ENCODE results near the gene LRRC53.

Gene LRRC53

DNA sequence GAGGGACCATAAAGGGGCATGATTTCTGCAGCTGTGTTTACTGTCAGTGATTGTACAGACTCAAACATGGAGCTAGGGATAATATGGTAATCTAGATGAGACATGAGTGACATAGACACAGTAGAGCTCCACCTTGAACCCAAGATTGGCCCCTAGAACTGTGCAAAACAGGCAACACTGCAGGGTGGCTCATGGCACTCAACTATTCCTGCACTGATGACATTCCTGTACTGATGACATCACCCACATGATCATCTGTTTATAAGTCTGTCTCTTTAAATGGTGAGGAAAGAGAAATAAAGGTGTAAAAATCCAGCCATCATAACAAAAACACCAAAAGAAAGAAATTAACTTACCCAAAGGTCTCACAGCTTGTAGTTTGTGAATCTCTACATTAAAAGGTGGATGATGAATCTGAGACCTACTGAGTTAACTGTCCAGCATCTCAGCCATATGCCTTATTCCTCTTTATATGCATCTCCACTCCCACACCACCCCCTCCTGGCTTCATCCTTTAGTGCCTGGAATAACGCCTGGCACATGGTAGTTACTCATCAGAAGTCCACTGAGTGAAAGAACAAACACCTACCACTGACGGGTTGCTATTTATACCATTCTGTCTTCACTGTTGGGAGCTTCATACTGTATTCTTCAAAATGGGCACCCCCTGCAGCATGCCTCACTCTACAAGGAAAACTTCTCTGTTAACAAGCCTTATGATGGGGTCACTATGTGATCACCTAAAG, at the start of gene LRRC53:
Gene LRRC53 (minus strand): TSS at position 442 of the 746 bp plus-strand sequence. CDS start 29,262 bp downstream, outside the sequence.
- no peak for DNase-seq

DNA sequence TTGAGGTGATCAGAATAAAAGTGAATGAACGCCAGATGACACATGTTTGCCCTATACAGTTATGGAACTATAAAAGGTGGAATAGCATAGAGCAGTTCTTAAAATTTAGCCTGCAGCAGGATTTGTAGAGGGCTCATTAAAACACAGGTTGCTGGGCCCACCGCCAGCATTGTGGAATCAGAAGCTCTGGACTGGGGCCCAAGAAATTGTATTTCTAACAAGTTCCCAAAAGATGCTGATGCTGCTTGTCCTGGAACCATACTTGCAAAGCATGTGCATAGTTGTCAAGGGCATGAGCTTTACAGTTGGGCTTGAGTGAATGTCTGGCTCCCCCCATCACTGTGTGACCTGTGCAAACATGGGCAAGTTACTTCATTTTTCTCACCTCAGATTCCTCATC, 37.5 kb upstream of the LRRC53 start:
- DNase-seq: no peak

GRCh38 chr1:74548961-74549750, 36.7 kb upstream of the LRRC53 start:
- DNase-seq: no peak

- DNase-seq: no peak
Measured at GRCh38 chr1:74545821-74546220, 33.4 kb upstream of the LRRC53 start.

GRCh38 chr1:74534241-74534640, 21.8 kb upstream of the LRRC53 start:
- DNase-seq: no peak

DNA sequence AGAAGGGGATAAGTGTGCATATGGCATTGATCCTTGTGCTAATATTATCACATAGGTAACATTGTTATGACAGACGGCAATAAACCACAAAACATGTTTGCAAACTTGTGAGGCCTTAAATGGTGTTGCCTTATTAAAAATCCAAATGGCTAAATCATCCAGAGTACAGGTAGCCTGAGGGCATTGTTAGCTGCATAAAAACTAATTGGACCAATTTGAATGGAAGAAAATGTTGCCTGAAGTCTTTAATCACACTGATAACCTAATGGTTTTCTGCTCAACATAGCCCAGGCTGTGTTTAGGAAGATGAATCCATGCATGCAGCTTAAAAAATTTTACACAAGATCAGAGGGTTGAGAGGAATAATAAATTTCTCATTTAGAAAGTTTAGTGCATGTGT, 19.4 kb upstream of the LRRC53 start:
- no peak for DNase-seq

DNA sequence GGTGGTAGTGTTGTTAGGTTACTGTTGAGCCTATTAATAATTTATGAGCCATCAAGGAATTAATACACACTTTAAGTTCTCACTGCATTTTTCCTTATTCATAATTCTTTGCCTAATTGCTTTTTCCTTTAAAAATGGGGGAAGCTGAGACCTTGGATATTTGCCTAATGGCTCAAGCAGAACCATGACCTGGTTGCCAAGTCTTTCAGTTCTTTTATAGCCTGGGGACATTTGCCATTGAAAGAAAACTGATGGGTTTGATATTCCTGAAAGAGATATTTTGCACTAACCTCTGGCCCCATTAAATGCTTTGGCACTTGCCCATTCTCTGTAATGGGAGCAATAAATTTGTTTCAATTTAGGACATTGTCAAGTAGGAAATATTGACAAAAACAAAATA, 18.5 kb upstream of the LRRC53 start:
- no peak for DNase-seq

GRCh38 chr1:74528123-74528522, 15.7 kb upstream of the LRRC53 start:
- no peak for DNase-seq

GRCh38 chr1:74526708-74527107, 14.3 kb upstream of the LRRC53 start:
- DNase-seq: no peak

- no peak for DNase-seq
Measured at GRCh38 chr1:74523873-74524480, 11.6 kb upstream of the LRRC53 start.

DNA sequence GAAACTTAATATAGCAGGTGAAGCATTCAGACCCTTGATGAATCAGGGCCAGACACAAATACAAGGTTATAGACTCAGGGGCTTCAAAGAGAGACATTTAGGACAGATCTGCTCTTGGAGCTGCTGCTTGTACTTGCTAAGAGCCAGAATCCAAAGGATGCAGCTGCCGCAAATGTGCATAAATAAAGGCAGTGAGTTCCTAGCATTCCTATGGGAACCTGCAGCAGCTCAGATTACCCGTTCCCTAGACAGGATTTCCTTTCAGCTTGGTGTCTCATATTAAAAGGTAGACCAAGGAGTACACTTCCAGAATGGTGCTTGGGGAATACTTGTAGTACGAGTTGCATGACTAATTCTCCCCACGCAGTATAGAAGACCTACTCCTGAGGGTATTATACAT, 9.7 kb upstream of the LRRC53 start:
- DNase-seq: no peak

- DNase-seq: no peak
Measured at GRCh38 chr1:74517599-74518051, 5.2 kb upstream of the LRRC53 start.

GRCh38 chr1:74513411-74514300, 1.2 kb upstream of the LRRC53 start:
- DNase-seq: no peak

GRCh38 chr1:74508449-74508848, 4.0 kb downstream of the LRRC53 start:
- no peak for DNase-seq

- no peak for DNase-seq
Measured at GRCh38 chr1:74505928-74506710, 6.3 kb downstream of the LRRC53 start.

DNA sequence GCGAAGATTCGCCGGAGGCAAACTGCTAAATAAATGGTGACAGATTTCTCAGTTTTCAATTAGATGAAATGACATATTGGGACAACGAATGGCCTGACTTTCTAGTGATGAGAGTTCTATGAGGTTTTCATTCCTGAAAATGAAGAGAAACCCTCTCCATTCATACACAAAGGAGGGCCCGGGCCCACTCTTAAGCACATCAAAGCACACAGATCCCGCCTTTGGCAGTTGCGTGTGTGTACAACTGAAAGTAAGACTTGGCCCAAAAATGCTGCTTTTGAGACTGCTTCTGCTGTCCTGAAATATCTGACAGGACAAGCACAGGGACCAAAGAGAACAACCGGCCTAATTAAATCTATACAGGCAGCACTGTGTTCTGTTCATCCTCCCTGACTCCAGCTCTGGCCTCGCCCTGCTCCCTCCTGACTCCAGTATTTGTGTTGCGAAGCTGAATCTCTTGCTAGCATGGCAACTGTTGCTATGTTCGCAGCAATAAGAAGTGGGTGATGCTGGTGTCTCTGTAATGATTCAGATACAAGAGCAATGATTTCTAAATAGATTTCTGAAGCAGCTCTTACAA, 7.4 kb downstream of the LRRC53 start:
- DNase-seq: no peak

DNA sequence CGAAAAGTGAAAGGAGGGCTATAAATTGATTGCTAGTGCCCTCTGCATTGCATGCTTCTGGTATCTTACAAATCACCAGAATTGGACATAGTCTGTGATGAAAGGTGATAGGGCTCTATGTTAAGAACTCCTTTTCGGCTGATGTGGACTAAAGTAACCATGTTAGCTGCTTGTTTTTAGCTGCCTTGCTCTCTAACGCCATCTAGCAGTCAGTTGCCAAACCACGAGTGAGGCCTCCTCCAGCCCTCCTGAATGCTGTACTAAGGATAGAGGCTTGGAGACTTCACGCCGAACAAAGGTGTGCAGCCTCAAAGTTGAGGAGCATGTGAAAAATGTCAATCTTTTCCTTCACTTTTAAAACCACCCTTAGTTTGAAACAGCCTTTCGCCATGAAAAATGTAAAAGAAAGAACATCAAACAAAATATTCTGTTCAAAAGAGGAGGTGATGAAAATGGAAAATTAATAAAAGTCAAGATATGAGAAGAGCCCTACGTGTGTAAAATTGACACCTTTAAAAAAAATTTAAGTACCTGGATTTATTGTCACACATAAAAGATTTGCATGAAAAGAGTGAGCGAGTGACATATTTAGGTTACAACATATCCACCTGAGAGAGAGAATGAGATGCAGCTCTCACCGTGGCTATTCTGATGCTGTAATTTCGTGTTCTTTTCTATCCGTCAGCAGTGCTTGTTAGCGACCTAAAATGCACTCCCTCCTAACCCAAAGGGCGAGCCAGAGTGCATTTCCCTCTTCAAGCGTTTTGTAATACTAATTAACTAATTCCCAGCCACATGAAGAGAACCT, 8.1 kb downstream of the LRRC53 start:
- peak; percentile 52 to 56 for DNase-seq

GRCh38 chr1:74502858-74503257, 9.6 kb downstream of the LRRC53 start:
- no peak for DNase-seq

GRCh38 chr1:74502432-74502831, 10.0 kb downstream of the LRRC53 start:
- no peak for DNase-seq

DNA sequence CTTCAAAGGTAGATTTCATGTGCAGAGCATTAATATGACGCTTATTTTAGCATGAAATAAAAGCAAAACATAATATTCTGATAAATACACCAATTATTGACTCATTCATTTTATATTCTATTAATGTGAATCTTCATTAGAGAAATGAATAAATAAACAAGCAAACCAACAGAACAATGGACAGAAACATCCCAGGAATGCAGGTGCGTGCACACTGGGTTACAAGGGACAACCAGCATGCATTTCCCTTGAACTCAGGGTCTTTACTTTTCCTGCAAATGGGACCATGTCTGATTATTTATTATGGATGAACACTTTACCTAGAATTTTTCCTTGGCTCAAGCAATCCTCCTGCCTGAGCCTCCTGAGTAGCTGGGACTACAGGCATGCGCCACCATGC, 13.5 kb downstream of the LRRC53 start:
- DNase-seq: no peak

- no peak for DNase-seq
Measured at GRCh38 chr1:74496669-74497068, 15.7 kb downstream of the LRRC53 start.
